Measurements from ENCODE around the gene AKR1C2. TPM values are rescaled to one million over a fixed set of nuclear protein-coding genes. Genes with fewer than 3 reads are reported as not detected.

Gene AKR1C2
- total and polyA plus RNA-seq, 2 donors: 19.7 to 153 TPM

Small RNAs within 50 kb of the gene (small RNA-seq; reads per million reads assigned to genes)
- gene RF00096: not detected

Other genes starting within 250 kb of the AKR1C2 start
- 23.0 TPM for gene AKR1E2, start 177.7 kb downstream of the AKR1C2 start, total RNA-seq
- gene AKR1E2, start 177.7 kb downstream of the AKR1C2 start, polyA plus RNA-seq: 3.9 TPM
- 27.8 TPM for gene AKR1C1, start 40.4 kb downstream of the AKR1C2 start, total RNA-seq
- 124 TPM for gene AKR1C1, start 40.4 kb downstream of the AKR1C2 start, polyA plus RNA-seq
- 13.4 TPM for gene AKR1C3, start 90.6 kb upstream of the AKR1C2 start, total RNA-seq
- 74.4 TPM for gene AKR1C3, start 90.6 kb upstream of the AKR1C2 start, polyA plus RNA-seq
- gene AKR1C8, start 181.3 kb upstream of the AKR1C2 start, total RNA-seq: not detected
- gene AKR1C8, start 181.3 kb upstream of the AKR1C2 start, polyA plus RNA-seq: not detected
- gene AKR1C4, start 193.0 kb upstream of the AKR1C2 start, total RNA-seq: not detected
- 0.09 TPM for gene AKR1C4, start 193.0 kb upstream of the AKR1C2 start, polyA plus RNA-seq